ENCODE data around the gene DHX15. TPM values are rescaled to one million over a fixed set of nuclear protein-coding genes. Genes with fewer than 3 reads are reported as not detected.

The DHX15 gene
- total and polyA plus RNA-seq, 10 of the 15 experiments (the other 5 are each of a cell fraction or from before 2014, with no cell fraction given), result 166 to 269 (median 184) TPM

DNA sequence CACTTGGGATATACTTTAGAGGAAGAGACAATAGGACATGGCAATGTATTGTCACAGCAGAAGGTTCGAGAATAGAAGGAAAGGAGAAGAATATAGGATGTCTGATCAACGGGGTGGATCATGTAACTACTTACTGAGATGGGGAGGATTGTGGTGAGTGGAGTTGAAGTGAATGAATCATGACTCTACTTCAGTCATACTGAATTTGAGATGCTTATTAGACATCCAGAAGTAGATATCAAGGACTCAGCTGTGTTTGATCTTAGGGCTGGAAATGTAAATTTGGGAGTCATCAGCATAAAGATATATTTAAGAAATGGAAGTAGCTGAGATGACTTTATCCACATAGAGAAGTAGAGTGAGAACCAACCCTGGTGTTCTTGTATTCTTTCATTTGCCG, 29.1 kb upstream of the DHX15 start:
- FAIRE-seq (no peak), ATAC-seq (no peak), DNase-seq (ENCODE audit: low read depth, low spot score) (no peak)
- H3K27ac ChIP-seq (ENCODE audit: control insufficient read depth, insufficient read depth), result no peak overlapping the region
- H3K4me3 ChIP-seq, result no peak overlapping the region
- ChIA-PET RAD21 (ENCODE audit: unreplicated experiment) (no interaction called here), CTCF (interaction anchor here (0.7 kb wide), 1 partner anchor 639 kb away, joined by 3 read pairs; no protein-coding TSS in a partner anchor), SMC1A (ENCODE audit: uncharacterized antibody, unreplicated experiment) (no interaction called here), POLR2A (no interaction called here)
- H3K9me3 ChIP-seq (replicated peaks; ENCODE audit: control insufficient read depth, insufficient read depth, low read length), result no peaks in the 10 kb centered on the region; the same call in 2 of the 3 replicates
- 0% methylated on average over 3 of the region's 3 CpGs for WGBS (ENCODE audit: insufficient coverage, insufficient replicate concordance, low lambda C conversion rate, missing lambda C conversion rate)
- no peak overlapping the region for H3K4me2 ChIP-seq (ENCODE audit: control insufficient read depth, insufficient read depth)
- H4K20me1 ChIP-seq (ENCODE audit: control insufficient read depth, insufficient read depth), result no peaks in the 10 kb centered on the region
- no peaks in the 10 kb centered on the region for H3K36me3 ChIP-seq (ENCODE audit: control insufficient read depth in 2 of 2, insufficient read depth in 2 of 2, low read length in 1 of 2)
- H2AFZ ChIP-seq (ENCODE audit: control insufficient read depth, low read depth, low read length), result no peak overlapping the region
- H3K27me3 ChIP-seq (replicated peaks in 1 of 2; ENCODE audit: control insufficient read depth in 2 of 2, insufficient read depth in 2 of 2, low read length in 1 of 2), result no peaks in the 10 kb centered on the region
- TF ChIP-seq GABPA (IDR thresholded peaks at IDR 0.05; ENCODE audit: low read depth), result no peak
- TF ChIP-seq IKZF1 (conservative IDR thresholded peaks at IDR 0.05), result no peak
- no peak for TF ChIP-seq NR2C2 (IDR thresholded peaks at IDR 0.05; ENCODE audit: borderline replicate concordance, control insufficient read depth, insufficient read length, low read depth)
- no peak for TF ChIP-seq TAF1 (IDR thresholded peaks at IDR 0.05; ENCODE audit: borderline replicate concordance, low read depth, low read length)
- TF ChIP-seq SREBF2 (IDR thresholded peaks at IDR 0.05; ENCODE audit: low read length), result no peak
- no peak for TF ChIP-seq POLR2A (IDR thresholded peaks at IDR 0.05; ENCODE audit: low read depth, low read length)
- no peak for TF ChIP-seq NFYB (IDR thresholded peaks at IDR 0.05; ENCODE audit: insufficient read depth, low read depth, low read length)
- TF ChIP-seq, protein P1, sequence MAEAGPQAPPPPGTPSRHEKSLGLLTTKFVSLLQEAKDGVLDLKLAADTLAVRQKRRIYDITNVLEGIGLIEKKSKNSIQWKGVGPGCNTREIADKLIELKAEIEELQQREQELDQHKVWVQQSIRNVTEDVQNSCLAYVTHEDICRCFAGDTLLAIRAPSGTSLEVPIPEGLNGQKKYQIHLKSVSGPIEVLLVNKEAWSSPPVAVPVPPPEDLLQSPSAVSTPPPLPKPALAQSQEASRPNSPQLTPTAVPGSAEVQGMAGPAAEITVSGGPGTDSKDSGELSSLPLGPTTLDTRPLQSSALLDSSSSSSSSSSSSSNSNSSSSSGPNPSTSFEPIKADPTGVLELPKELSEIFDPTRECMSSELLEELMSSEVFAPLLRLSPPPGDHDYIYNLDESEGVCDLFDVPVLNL (IDR thresholded peaks at IDR 0.05; ENCODE audit: low read depth, low read length), result no peak
- TF ChIP-seq, protein P2, sequence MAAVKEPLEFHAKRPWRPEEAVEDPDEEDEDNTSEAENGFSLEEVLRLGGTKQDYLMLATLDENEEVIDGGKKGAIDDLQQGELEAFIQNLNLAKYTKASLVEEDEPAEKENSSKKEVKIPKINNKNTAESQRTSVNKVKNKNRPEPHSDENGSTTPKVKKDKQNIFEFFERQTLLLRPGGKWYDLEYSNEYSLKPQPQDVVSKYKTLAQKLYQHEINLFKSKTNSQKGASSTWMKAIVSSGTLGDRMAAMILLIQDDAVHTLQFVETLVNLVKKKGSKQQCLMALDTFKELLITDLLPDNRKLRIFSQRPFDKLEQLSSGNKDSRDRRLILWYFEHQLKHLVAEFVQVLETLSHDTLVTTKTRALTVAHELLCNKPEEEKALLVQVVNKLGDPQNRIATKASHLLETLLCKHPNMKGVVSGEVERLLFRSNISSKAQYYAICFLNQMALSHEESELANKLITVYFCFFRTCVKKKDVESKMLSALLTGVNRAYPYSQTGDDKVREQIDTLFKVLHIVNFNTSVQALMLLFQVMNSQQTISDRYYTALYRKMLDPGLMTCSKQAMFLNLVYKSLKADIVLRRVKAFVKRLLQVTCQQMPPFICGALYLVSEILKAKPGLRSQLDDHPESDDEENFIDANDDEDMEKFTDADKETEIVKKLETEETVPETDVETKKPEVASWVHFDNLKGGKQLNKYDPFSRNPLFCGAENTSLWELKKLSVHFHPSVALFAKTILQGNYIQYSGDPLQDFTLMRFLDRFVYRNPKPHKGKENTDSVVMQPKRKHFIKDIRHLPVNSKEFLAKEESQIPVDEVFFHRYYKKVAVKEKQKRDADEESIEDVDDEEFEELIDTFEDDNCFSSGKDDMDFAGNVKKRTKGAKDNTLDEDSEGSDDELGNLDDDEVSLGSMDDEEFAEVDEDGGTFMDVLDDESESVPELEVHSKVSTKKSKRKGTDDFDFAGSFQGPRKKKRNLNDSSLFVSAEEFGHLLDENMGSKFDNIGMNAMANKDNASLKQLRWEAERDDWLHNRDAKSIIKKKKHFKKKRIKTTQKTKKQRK (IDR thresholded peaks at IDR 0.05; ENCODE audit: low read depth, low read length), result no peak
- TF ChIP-seq YBX1 (IDR thresholded peaks at IDR 0.05), result no peak
- TF ChIP-seq EGR1 (IDR thresholded peaks at IDR 0.05; ENCODE audit: borderline replicate concordance in 1 of 2, low read depth in 2 of 2, low read length in 2 of 2), result no peak
- no peak for TF ChIP-seq RAD51 (IDR thresholded peaks at IDR 0.05)
- TF ChIP-seq TCF12 (IDR thresholded peaks at IDR 0.05; ENCODE audit: low read depth, low read length), result no peak
- TF ChIP-seq NR2F1 (conservative IDR thresholded peaks at IDR 0.05), result no peak
- no peak for TF ChIP-seq SUPT20H (IDR thresholded peaks at IDR 0.05; ENCODE audit: borderline replicate concordance, control insufficient read depth, low read depth, low read length)
- TF ChIP-seq RFX5 (IDR thresholded peaks at IDR 0.05; ENCODE audit: low read depth, low read length), result no peak
- TF ChIP-seq CBFB (IDR thresholded peaks at IDR 0.05; ENCODE audit: low read depth), result no peak
- no TSS peak for BruUV-seq (replicated peaks)
- H3K4me1 ChIP-seq (ENCODE audit: control insufficient read depth, insufficient read depth, low read length), result no peaks in the 10 kb centered on the region
- intact Hi-C loops (cut with micrococcal nuclease; ENCODE audit: unreplicated experiment), result no loop called here
- in situ Hi-C loops (cut with MboI), result no loop called here
- H3K79me2 ChIP-seq (ENCODE audit: control insufficient read depth, insufficient read depth, low read length), result no peaks in the 10 kb centered on the region
- no peak overlapping the region for H3K9ac ChIP-seq (ENCODE audit: control insufficient read depth, insufficient read depth, low read length)
